Measurements from ENCODE around the gene SHISAL2B. TPM values are rescaled to one million over a fixed set of nuclear protein-coding genes. Genes with fewer than 3 reads are reported as not detected.

Gene SHISAL2B
- total RNA-seq, 1 experiment from 2014 or later: 15.2 TPM

GRCh38 chr5:64759960-64760660 is 69.8 kb downstream of the SHISAL2B start:
- Mint-ChIP-seq H3K4me3 (no peak overlapping the region), H3K27me3 (ENCODE audit: low read depth) (no peaks in the 10 kb centered on the region), H3K36me3 (peaks cover 10% of the 10 kb centered on the region), H3K9me3 (no peaks in the 10 kb centered on the region), H3K4me1 (peaks cover 23% of the 10 kb centered on the region), H3K27ac (peak overlapping the region; percentile 73)
- TF ChIP-seq ZNF317 (CRISPR knock-in tag; IDR thresholded peaks at IDR 0.05; ENCODE audit: borderline replicate concordance, low read depth): no peak
- TF ChIP-seq ETV6 (CRISPR knock-in tag; IDR thresholded peaks at IDR 0.05): no peak
- TF ChIP-seq ZNF219 (CRISPR knock-in tag; IDR thresholded peaks at IDR 0.05; ENCODE audit: borderline replicate concordance): no peak
- no peak for TF ChIP-seq MXD4 (CRISPR knock-in tag; IDR thresholded peaks at IDR 0.05; ENCODE audit: borderline replicate concordance)
- TF ChIP-seq ESRRA (CRISPR knock-in tag; IDR thresholded peaks at IDR 0.05; ENCODE audit: borderline replicate concordance): no peak
- no peak for TF ChIP-seq ZNF138 (CRISPR knock-in tag; conservative IDR thresholded peaks at IDR 0.05)
- no peak for TF ChIP-seq ZNF281 (CRISPR knock-in tag; IDR thresholded peaks at IDR 0.05)
- no peak for TF ChIP-seq GRHL2 (CRISPR knock-in tag; IDR thresholded peaks at IDR 0.05; ENCODE audit: insufficient replicate concordance, severe bottlenecking)
- TF ChIP-seq, protein P1, sequence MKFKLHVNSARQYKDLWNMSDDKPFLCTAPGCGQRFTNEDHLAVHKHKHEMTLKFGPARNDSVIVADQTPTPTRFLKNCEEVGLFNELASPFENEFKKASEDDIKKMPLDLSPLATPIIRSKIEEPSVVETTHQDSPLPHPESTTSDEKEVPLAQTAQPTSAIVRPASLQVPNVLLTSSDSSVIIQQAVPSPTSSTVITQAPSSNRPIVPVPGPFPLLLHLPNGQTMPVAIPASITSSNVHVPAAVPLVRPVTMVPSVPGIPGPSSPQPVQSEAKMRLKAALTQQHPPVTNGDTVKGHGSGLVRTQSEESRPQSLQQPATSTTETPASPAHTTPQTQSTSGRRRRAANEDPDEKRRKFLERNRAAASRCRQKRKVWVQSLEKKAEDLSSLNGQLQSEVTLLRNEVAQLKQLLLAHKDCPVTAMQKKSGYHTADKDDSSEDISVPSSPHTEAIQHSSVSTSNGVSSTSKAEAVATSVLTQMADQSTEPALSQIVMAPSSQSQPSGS (CRISPR knock-in tag; IDR thresholded peaks at IDR 0.05; ENCODE audit: borderline replicate concordance, low read depth): no peak
- TF ChIP-seq RORB (CRISPR knock-in tag; IDR thresholded peaks at IDR 0.05): no peak
- ChIA-PET POLR2A (no interaction called here), CTCF (no interaction called here)
- no peak for DNase-seq (ENCODE audit: low spot score)
- peak; percentile 58; the same call in 1 of the 2 replicates for ATAC-seq

DNA sequence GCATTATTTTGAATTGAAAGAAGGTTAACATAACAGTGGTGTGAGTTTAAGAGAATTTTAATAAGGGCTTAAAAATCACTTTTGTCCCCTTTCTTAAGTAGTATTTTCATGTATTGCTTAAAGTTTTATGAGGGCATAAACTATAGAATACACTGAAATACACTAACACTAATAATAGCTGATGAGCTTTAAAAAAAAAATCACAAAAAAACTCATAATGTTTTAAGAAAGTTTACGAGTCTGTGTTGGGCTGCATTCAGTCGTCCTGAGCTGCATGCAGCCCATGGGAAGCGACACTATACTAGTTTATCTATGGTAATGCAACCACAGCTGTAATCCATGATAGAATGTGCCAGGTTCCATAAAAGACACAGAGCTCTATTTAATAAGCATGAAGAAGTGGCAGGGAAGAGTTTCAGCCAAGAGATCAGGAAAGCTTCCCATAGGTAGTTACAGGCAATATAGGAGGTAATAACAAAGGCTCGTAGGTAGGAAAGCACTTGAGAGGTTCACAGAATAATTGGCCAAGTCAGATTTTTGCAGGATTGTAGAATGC is 73.7 kb downstream of the SHISAL2B start:
- Mint-ChIP-seq H3K27ac (no peak overlapping the region), H3K4me3 (no peak overlapping the region), H3K4me1 (peaks cover 33% of the 10 kb centered on the region)
- TF ChIP-seq ERG (CRISPR knock-in tag; IDR thresholded peaks at IDR 0.05) (no peak), GTF2I (CRISPR knock-in tag; conservative IDR thresholded peaks at IDR 0.05) (no peak), ZNF138 (CRISPR knock-in tag; conservative IDR thresholded peaks at IDR 0.05) (no peak), FOXK1 (CRISPR knock-in tag; IDR thresholded peaks at IDR 0.05) (no peak), NR1H2 (CRISPR knock-in tag; IDR thresholded peaks at IDR 0.05) (no peak), E2F4 (CRISPR knock-in tag; IDR thresholded peaks at IDR 0.05; ENCODE audit: borderline replicate concordance, low read depth) (no peak), ZNF532 (CRISPR knock-in tag; IDR thresholded peaks at IDR 0.05; ENCODE audit: borderline replicate concordance) (no peak), SOX15 (CRISPR knock-in tag; IDR thresholded peaks at IDR 0.05) (no peak), CREB1 (CRISPR knock-in tag; IDR thresholded peaks at IDR 0.05) (no peak)
- TF ChIP-seq, protein P2, sequence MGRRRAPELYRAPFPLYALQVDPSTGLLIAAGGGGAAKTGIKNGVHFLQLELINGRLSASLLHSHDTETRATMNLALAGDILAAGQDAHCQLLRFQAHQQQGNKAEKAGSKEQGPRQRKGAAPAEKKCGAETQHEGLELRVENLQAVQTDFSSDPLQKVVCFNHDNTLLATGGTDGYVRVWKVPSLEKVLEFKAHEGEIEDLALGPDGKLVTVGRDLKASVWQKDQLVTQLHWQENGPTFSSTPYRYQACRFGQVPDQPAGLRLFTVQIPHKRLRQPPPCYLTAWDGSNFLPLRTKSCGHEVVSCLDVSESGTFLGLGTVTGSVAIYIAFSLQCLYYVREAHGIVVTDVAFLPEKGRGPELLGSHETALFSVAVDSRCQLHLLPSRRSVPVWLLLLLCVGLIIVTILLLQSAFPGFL (CRISPR knock-in tag; IDR thresholded peaks at IDR 0.05; ENCODE audit: borderline replicate concordance): no peak

More for the DNA sequence above, 73.7 kb downstream of the SHISAL2B start:
- ATAC-seq: no peak
- no peak for DNase-seq (ENCODE audit: low spot score)
- Mint-ChIP-seq H3K36me3 (peaks cover 11% of the 10 kb centered on the region), H3K9me3 (no peaks in the 10 kb centered on the region), H3K27me3 (ENCODE audit: low read depth) (no peaks in the 10 kb centered on the region)
- ChIA-PET POLR2A (no interaction called here), CTCF (no interaction called here)

Measured in WTC11 (cell line).